Measurements from ENCODE around the gene SDCBP2.

The SDCBP2 gene

DNA sequence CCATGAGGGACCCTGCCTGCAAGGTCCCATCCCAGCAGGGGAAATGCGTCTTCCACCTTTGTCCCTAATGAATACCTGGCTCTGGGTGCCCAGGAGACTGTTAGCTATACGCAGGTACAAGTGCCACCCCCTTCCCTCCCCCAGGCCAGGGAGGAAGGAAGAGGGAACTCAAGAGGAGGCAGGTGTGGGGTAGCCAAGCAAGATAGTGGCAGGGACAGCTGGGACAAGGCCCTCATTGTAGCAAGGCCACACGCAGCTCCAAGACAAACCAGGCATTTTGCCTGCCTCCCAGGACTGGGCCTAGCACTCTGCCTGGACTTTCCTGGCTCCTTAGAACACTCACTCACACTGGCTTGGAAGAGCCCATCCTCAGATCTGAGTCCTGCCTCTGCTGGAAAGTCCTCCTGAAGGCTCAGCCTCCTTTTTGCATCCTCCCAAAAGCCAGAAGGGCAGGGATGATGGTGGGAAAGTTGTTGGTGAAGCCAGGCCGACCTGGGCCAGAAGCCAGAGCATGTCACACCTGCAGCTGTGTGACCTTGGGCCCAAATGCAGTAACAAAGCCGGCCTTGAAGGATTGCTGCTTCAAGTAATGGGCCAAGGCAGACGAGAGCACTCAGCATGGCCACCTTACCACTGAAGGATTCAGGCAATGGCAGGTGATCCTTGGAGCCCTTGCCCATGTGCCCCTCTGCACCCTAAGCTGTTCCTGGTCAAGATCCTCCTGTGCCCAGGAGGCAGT is 35.1 kb downstream of the SDCBP2 start:
- DNase-seq, result no peak

DNA sequence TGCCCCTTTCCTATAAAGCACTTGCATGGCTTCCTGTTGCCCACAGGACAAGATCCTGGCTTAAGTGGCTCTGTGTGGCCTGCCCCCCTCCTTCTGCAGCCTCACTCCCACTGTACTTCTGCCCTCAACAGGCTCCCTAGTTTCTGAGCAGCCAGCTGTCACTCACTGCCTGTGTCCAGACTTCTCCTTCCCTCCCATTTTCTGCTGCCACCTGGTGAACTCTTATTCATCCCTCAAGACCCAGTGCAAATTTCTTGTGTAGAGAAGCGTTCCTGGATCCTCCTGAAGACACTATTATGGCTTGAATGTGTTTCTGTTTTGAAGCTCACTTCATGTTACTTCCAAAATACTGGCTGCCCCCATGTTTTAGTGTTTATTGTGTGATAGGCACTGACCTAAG is 36.3 kb downstream of the SDCBP2 start:
- no peak for DNase-seq

DNA sequence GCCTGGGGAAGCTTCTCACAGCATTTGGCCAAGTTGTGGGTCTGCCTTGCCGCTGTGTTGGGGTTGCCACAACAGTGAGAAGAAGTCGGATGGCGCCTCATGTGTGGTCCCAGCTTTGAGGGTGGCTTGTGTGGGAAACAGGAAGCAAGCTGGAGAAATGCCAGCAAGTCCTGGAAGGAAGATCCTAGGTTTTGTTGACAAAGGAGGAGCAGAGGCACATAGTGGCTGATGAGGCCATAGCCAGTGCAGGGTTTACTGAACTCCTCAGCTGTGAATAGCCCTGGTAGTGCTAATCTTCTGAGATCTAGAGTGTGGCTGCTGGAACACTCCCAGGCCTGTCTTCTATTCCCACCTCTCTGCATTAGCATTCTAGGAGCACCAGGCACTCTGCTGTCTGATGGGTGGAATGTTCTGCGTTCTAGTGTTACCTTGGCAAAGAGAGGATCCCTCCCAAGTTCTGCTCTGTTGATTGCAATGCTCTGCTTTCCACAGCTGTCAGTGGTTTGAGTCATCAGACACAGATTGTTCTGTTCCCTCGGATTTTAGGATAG is 37.7 kb downstream of the SDCBP2 start:
- no peak for DNase-seq

DNA sequence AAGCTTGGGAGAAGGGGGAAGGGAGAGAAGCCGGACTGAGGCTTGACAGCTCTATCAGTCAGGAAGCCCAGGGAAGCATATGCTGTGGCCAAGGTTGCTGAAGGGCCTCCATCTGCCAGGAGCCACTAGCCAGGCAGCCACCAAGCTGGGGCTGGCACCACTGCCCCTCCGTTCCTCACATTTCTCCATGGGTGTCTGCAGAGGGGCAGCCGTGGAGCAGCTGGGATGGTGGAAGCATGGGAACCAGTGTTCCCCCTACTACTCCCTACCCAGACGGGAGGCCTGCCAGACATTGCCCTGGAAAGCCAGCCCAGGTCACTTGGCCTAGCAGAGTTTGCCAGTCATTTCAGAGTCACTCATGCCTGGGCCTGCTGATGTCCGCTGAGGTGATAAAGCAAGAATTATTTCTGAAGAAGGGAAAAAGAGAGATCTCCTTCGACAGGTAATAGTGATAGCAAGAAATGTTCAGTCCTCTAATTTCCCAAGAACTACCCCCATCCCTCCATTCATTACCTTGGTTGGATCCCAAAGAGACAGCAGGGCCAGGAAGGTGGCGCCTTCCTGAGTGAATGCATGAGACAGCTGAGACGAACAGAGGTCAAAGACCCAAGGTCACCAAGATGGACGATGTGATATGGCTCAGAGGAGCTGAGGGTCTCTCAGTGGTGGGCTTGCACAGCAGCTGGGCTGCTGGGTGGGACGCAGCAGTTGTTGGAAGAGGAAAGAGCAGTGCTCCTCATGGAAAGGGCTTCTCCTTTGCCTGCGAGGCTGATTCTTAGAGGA is 41.0 kb downstream of the SDCBP2 start:
- DNase-seq, result no peak

DNA sequence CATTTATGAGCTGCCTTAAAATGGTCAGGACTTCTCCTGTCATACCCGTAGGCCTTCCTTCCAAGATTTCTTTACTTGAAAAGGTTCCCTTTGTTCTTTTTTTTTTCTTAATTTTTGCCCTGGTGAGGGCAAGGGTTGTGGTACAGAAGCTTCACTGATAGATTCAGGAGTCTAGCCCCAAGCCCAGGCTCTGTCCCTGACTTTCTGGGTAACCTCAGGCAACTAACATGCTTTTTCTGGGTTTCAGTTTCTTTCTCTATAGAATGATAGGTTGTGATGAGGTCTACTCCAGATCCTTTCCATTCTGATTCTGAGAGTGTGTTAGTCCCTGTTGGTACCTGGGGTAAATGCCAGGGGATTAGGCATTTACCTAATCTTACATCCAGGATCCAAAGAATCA is 41.6 kb downstream of the SDCBP2 start:
- no peak for DNase-seq

DNA sequence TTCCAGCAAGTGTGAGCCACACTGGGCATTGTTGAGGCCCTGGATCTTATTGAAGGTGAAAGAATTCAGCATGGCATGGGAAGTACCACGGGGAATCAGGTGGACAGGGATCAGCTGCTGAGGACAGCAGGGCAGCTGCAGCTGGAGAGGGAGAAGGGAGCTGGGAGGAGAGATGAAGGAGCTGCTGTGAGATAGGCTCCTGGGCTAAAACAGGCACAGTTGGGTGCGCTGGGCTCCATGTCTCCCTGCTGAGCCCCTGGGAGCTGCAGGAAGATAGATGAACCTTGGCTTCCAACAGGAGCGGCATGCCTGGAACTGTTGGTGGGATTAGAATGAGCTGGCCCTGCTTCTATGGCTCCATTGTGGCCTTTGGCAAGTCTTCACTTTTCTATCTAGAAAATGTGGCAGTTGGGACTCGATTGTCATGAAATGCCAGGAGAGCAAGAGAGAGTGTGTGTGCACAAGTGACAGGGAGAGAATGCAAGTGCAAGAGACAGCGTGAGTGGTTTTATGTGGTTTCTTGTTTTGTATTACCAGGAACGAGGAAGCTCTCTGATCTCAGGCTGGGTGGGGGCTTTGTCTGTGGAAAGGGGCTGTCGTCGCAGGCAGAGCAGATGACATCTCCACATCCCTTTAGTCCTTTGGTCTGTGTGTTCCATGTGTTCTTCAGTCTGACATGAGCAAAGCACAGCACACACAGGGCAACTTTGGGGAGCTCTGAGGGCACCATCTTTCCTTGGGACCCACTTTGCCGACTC is 42.5 kb downstream of the SDCBP2 start:
- no peak for DNase-seq

DNA sequence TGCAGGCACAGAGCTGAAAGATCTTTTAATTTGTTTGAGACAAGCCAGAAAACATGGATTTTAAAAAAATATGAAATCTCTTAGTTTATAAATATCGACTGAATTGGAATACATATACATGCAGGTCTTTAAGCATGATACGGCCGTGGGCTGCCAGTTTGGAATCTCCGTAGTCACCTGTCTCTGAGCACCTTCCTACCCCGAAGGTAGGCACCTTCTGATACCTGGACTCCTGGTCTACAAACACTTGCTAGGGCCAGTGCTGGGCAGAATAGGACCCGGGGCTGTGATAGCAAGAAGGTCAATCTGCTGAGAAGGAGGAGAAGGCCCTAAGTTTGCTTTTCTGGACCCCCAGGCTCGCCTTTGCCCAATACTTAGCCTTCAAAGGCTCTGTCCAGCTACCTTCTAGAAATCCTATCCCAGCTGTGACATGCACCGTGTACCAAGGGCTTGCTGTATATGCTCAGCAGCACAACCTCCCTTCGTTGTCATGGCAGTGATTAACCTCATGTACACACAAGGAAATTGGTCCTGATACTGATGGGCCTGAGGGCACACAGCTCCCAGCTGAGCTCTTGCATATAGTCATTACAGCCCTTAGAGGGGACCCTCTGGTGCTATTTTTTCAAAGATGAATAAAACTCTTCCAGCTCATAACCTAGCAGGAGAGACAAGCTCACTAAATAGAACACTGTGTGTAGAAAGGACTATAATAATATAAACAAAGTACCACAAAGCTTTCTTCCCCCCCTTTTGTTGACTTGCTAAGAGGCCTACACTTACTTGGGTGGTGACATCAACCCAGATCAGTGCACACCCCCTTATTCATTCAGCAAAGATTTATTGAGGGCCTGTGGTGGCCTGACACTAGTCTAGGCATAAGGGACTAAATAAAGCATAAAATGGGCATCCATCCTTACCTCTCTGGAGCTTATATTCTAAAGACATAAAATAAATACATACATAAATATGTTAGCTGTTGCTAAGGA is 45.1 kb downstream of the SDCBP2 start:
- no peak for DNase-seq

DNA sequence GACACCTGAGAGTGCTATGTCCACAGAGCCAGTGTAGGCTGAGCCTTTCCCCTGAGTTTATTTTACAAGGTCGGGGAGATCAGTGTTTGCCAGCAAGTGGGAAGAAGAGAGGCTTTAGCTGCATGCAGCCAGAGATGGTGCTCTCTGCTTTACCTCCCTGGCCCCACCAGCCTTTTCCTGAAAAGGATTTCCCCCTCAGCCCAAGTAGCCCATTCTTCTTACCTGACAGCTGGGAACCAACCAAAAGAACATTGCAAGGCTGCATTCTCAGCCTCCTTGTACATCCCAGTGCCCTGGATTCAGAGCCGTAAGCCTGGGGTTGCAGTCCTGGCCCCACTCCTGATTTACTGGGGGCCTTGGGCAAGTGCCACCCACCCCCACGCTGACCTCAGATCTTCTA is 46.0 kb downstream of the SDCBP2 start:
- DNase-seq, result no peak

DNA sequence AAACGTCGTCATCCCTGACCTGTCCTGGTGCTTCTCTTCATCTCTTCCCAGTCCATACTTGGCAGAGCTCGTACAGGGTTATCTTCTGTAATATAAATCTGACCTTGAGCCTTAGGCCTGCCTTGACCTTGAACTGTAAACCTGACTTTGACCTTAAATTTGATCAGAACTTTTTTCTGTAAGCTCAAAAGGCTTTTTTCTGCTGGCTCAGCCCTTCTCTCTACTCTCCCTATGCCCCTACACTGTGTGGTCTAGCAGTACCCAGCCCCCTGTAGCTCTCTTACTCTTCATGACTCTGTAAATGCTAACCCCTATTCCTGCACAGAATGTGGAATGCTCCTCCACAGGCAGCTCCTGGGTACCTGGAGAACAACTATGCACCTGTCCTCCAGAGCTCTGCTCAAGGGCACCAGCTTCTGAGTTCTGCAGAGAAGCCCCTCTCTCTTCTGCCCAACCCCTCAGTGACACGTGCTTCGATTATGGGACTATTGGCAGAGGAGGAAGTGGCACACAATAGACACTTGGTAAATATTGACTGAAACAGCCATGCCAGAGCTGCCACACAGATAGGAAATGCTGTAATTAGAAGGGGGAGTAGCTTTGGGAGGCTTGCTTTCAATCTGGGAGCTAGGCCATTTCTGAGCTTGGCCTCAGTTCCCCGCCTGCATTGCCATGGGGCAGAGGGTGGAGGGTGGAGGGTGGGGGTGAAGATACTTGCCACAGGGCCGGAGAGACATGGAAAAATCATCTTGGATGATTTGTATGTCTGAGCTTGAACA is 47.5 kb downstream of the SDCBP2 start:
- DNase-seq, result peak; percentile 75

DNA sequence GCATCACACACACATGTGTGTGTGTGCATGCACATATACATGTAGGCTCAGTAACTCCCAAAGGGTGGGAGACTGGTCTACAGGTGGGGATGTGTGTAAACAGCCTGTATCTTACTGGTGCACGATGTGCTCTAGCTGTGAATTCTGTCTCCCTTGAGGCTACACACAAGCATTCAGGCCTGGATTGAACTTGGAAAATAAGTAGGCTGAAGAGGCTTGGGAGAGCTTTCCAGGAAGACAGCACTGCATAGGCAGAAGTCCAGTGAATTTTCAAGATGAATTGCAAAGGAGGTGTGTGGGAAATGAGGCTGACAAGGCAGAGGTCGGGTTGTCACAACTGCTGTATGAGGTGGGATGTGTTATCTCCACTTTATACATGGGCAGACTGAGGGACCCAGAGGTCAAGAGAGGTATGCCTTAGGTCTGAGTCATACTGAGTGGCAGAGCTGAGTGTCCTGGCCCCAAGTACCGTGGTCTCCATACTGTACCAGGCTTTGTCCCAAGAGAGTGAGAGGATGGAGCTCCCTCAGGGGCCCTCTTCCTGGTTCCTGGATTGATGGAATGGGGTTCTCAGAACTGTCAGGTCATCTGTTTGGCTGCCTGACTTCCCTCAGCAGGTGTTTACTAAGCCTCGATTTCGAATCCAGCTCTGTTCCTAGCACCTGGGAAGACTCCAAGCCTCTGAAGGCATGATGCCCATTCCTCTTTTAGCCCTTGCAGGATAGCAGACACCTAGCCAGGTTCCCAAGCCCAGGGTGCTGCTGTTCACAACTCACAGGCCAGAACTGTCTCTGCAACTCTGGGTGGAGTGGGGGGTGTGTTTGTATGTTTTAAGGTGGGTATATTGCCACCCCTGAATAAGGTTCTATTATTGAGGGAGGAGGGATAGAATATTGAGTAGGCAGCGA is 48.5 kb downstream of the SDCBP2 start:
- DNase-seq, result no peak

DNA sequence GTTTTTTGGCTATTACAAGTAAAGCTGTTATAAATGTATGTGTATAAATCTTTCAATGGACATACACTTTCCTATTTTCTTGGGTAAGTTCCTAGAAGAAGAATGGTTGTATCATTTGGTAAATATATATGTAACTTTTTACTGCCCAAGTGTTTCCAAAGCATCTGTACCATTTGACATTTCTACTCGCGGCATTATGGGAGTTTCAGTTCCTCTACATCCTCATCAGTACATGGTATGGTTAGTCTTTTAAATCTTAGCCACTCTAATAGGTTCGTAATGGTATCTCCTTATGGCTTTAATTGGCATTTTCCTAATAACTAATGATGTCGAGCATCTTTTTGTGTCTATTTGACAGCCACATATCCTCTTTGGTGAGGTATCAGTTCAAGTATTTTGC is 49.9 kb downstream of the SDCBP2 start:
- DNase-seq, result no peak

DNA sequence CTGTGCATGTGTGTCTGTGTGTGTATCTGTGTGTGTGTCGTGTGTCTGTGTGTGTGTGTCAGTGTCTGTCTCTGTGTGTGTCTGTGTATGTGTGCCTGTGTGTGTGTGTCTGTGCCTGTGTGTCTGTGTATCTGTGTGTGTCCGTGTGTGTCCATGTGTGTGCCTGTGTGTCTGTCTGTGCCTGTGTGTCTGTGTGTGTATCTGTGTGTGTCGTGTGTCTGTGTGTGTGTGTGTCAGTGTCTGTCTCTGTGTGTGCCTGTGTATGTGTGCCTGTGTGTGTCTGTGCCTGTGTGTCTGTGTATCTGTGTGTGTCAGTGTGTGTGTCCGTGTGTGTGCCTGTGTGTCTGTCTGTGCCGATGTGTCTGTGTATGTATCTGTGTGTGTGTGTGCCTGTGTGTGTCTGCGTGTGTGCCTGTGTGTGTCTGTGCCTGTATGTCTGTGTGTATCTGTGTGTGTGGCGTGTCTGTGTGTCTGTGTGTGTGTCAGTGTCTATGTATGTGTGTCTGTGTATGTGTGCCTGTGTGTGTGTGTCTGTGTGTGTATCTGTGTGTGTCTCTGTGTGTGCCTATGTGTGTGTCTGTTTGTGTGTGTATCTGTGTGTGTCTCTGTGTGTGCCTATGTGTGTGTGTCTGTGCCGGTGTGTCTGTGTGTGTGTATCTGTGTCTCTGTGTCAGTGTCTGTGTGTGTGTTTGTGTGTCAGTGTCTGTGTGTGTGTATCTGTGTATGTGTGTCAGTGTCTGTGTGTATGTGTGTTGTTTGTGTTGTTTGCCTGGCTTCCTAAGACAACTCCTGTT is 51.2 kb downstream of the SDCBP2 start:
- no peak for DNase-seq

DNA sequence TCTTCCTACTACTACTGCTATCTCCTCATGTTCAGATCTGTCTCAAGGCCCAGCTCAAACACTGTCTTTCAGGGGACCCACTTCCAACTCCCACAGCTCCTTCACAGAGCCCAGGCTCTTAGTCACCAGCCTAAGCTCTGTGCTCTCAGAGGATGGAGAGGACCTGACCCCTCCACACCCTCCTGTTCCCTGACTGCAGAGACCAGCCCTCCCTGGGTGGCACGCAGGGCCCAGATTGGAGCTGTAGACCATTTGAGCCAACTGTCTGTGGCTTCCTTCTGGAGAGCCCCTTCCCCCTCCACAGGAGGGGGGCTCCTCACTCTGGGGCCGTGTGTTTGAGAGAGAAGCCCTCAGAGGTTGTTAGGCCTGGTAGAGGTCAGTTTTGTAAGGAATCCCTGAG is 53.0 kb downstream of the SDCBP2 start:
- no peak for DNase-seq

DNA sequence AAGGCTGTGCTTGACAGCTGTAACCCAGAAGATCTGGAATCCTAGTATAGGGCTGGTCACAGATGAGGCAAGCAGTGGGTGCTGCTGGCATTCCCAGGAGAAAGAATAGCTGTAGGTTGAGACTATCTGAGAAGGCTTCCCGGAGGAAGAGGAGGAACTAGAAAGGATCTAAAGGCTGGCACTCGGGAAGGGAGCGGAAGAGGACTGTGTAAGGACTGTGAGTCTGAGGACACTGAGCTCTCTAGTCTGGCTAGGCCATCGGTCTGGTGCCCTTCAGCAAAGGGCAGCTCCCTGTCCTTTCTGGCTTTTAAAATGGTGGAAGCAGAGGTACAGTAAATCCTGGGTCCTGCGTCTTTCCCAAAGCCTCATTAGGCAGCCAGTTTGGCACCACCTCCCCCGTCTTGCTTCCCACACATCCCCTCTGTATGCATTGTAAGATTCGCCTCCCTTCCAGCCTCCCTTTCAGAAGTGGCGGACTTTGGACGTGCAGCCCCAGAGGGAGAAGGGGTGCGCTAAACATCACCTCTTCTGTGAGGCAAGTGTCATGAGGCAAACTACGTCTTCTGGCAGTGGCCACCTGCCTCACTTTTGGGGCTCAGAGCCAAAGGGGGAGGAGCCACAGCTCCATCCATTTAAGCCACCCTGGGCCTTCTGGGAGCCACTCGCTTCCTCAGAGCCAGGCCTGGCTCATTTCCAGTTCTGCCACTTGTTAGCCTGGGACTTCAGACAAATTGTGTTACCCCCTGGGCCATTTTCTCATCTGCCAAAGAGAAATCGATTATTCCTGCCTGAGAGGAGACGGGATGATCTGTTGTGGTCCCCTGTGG is 54.2 kb downstream of the SDCBP2 start:
- DNase-seq, result peak; percentile 85

DNA sequence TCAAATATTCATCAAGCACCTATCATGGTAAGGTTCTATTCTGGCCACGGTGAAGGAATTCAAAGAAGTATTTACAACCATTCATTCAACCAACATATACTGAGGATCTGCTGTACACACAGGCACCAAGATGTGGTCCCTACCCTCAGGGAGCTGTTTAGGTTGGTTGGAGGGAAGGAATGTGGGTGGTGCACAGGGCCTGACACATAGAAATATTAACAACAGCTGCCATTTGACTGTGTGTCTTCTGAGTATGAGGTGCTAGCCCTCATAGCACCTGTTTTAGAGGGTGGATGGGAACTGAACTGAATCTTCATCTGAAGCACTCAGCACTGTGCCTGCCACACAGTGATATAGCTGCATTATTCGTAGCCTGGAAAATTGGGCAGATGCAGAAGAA is 55.6 kb downstream of the SDCBP2 start:
- no peak for DNase-seq

DNA sequence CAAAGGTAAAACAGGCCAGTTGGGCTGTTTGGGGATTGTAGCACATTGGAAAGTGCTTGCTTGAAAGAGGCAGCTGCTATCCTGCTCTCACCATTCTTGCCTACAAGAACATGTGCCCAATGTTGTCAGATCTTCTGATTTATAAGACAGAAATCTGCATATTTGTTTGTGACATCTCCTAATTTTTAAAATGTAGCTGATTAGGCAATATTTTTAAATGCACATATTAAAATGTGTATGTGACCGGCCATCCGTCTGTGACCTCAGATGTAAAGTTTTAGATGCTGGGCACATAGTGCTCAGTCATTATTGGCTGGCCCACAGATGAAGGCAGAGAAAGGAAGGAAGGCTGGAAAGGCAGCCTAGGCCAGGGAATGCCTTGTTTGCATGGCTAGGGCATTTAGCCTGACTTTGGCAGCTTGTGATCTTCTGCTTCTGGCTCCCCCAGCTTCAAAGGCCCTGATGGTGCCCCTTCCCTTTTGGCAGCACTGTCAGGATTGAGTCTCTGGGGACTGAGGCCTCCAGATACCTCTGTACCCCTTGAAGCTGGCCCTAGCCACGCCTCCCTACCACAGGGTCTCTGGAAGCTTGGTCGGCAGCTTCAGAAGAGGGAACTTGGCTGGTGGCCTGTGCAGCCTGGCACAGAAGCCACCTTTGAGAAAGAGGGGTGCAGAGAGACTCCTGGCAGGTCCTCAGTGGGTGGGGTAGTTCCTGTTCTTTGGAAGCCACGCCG is 56.4 kb downstream of the SDCBP2 start:
- no peak for DNase-seq

DNA sequence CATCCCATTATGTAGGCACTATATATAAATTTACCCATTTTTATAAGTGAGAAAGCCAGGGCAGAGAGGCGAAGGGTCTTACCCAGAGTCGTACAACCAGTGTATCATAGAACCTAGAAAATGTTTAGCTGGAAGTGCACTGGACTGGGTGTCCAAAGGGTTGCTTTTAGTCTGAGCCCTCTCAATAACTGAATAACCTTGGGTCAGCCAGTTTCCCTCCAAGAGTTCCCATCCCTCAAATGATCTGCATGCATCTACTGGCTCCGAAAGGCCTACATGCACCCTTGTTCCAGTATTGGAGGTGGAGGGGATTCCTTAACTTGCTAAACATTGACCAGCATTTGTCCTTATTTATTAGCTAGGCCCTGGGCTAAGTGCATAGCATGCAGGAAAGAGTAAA is 59.1 kb downstream of the SDCBP2 start:
- no peak for DNase-seq

DNA sequence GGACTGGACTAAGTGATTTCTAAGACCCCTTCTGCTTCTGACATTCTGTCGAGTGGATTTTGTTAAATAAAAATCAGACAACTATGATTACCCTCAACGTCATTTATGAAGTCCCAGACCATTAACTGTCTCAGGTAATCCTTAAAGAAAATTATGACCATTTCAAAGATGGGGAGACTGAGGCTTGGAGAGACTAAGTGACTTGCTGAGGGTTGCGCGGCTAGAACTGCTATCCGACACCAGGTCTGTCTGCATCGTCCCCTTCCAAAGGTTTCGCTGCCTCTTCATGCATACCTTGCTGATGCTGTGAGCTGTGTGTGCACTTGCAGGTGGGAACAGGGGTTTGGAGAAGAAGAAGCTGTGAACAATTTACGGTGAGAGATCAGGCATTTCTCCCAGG is 59.7 kb downstream of the SDCBP2 start:
- no peak for DNase-seq
